BE2C (cell line): ENCODE results near the gene THAP10.

Source experiments
- DNase-seq: peaks from one replicate; pipeline ENCODE4 v3.0.0-alpha.2; 2020
- H3K27me3 ChIP-seq: fragments of 250-450 bp; sonication (Bioruptor Pico); 2 replicates; pipeline ENCODE4 v1.5.1; 2020; ENCODE audit warnings: mild to moderate bottlenecking
- H3K36me3 ChIP-seq: fragments of 250-450 bp; sonication (Bioruptor Pico); 2 replicates; pipeline ENCODE4 v1.5.1; 2020; ENCODE audit warnings: mild to moderate bottlenecking
- H3K4me1 ChIP-seq: fragments of 250-450 bp; sonication (Bioruptor Pico); 2 replicates; pipeline ENCODE4 v1.5.1; 2020
- H3K4me3 ChIP-seq: 2 replicates; pipeline ENCODE4 v1.5.1; 2011; ENCODE audit warnings: low read depth, low read length
- H3K9me3 ChIP-seq: fragments of 250-450 bp; sonication (Bioruptor Pico); 2 replicates; pipeline ENCODE4 v1.5.1; 2020
- TF ChIP-seq, protein P1 (sequence below): IDR thresholded peaks from 2 replicates; pipeline ENCODE4 v1.5.1; 2012; ENCODE audit warnings: mild to moderate bottlenecking, low read depth, low read length

THAP10 gene

DNA sequence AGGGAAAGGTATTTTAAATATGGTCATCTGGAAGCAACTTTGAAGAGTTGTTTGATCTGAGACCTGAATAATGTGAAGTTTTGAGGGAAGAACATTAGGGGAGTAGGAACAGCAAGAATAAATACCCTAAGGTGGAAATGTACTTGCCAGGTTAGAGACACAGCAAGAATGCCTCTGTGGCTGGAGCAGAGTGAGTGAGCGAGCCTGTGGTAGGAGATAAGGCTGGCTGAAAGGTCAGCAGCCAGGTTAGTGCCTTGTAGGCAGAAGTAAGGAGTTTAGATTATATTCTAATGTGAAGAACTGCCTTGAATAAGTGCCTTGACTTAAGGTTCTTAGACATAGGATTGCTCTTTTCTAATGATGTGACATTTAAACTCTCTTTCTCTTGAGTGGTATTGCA lies 18.7 kb upstream of the THAP10 start:
- Histone ChIP-seq H3K4me1 (no peaks in the 10 kb centered on the region), H3K27me3 (no peaks in the 10 kb centered on the region), H3K4me3 (no peak overlapping the region), H3K36me3 (peaks cover 17% of the 10 kb centered on the region), H3K9me3 (no peaks in the 10 kb centered on the region)
- no peak for DNase-seq
- TF ChIP-seq, protein P1, sequence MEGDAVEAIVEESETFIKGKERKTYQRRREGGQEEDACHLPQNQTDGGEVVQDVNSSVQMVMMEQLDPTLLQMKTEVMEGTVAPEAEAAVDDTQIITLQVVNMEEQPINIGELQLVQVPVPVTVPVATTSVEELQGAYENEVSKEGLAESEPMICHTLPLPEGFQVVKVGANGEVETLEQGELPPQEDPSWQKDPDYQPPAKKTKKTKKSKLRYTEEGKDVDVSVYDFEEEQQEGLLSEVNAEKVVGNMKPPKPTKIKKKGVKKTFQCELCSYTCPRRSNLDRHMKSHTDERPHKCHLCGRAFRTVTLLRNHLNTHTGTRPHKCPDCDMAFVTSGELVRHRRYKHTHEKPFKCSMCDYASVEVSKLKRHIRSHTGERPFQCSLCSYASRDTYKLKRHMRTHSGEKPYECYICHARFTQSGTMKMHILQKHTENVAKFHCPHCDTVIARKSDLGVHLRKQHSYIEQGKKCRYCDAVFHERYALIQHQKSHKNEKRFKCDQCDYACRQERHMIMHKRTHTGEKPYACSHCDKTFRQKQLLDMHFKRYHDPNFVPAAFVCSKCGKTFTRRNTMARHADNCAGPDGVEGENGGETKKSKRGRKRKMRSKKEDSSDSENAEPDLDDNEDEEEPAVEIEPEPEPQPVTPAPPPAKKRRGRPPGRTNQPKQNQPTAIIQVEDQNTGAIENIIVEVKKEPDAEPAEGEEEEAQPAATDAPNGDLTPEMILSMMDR, result no peak

DNA sequence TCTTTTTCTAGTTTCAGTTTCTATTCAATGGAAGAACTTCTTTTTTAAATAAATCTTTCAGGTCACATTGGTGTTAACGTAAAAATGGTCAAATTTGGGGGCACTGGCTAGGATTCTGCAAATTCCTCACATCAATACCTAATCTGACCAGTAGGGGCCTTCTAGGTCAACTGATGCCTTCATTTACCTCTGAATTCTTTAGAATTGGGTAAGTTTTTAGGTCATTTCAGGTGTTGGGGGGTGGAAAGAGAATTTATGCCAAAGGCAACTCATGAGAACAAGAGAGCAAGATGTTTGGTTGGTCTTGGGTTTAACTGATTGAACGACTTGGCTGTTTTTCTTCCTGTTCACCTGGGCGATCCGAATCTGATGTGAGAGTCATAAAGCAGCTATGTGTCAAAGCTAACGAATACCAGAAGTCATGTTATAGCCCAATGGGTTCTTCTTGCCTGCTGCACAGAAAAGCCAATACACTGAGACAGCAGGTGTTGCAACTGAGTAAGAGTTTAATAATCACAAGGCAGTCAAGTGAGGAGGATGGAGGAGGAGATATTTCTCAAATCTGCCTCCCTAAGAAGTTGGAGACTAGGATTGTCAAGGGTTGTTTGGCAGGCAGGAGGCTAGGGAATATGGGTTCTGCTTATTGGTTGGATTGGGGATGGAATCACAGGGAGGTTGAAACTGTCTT lies 15.7 kb upstream of the THAP10 start:
- no peaks in the 10 kb centered on the region for H3K9me3 ChIP-seq
- no peaks in the 10 kb centered on the region for H3K4me1 ChIP-seq
- no peaks in the 10 kb centered on the region for H3K27me3 ChIP-seq
- peaks cover 21% of the 10 kb centered on the region for H3K36me3 ChIP-seq
- TF ChIP-seq, protein P1, result peak; percentile 50
- no peak overlapping the region for H3K4me3 ChIP-seq
- DNase-seq, result no peak

DNA sequence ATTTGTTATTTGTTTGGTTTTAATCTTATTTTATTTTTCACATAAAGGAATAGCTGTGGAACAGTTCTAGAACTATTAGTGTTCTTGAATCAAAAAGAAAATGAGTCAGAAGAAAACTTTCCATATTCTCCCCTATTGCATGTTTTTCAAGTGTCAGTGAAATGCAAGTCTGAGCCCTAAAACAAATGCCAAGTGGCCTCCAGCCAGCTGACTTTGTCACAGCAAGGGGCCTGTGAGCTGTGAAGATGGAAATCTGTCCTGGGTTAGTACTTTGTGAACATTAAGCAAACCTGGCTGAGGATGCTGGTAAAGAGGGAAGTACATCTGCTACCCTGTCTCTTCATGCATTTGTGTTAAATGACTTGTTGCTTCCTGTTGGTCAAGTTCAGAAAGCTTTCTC lies 14.6 kb upstream of the THAP10 start:
- TF ChIP-seq, protein P1, result no peak
- Histone ChIP-seq H3K9me3 (no peaks in the 10 kb centered on the region), H3K4me1 (no peaks in the 10 kb centered on the region), H3K4me3 (no peak overlapping the region), H3K36me3 (peaks cover 21% of the 10 kb centered on the region), H3K27me3 (no peaks in the 10 kb centered on the region)
- no peak for DNase-seq

GRCh38 chr15:70902107-70902506 lies 9.9 kb upstream of the THAP10 start:
- Histone ChIP-seq H3K36me3 (peaks cover 9% of the 10 kb centered on the region; the same call in 1 of the 2 replicates), H3K9me3 (no peaks in the 10 kb centered on the region), H3K27me3 (no peaks in the 10 kb centered on the region), H3K4me1 (no peaks in the 10 kb centered on the region), H3K4me3 (no peak overlapping the region)
- DNase-seq, result no peak
- TF ChIP-seq, protein P1, result no peak

DNA sequence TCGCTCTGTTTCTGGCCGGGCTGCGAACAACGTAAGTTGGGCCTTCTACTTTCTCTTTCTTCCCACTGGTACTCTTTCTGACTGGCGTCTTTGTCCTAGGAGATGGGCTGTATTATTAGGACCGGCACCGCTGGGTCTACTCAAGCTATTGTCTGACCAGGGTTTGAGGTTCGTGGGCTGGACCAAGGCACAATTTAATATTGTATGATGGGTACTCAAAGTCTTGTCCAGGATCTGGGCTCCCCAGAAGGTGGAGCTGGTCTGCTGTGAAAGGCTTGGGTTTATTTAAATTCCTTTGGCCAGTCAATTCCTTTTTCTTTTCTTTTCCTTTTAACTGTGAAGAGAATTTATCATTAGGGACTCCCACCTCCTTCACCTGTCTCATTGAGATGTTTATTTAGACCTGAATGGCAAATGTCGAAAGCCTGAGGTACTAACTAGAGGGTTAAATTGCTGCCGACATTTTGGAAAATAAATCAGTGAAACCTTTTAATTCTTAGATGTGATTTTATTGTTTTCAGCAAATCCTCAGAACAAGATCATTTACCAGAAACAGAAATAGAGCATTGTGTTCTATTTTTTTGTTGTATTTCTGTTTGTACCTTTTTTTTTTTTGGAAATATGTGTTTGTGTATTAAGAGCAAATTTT lies 803 bp upstream of the THAP10 start:
- peak; percentile 38 for DNase-seq
- no peaks in the 10 kb centered on the region for H3K27me3 ChIP-seq
- H3K36me3 ChIP-seq, result no peaks in the 10 kb centered on the region; the same call in 1 of the 2 replicates
- TF ChIP-seq, protein P1, result peak; percentile 57
- H3K4me1 ChIP-seq, result 0 out of 2 replicates have a peak, but pooled peaks cover 9% of the 10 kb centered on the region
- H3K4me3 ChIP-seq, result peak overlapping the region; percentile 92
- no peaks in the 10 kb centered on the region for H3K9me3 ChIP-seq

GRCh38 chr15:70882361-70882760 lies 9.9 kb downstream of the THAP10 start:
- Histone ChIP-seq H3K4me3 (no peak overlapping the region), H3K27me3 (no peaks in the 10 kb centered on the region), H3K4me1 (no peaks in the 10 kb centered on the region), H3K36me3 (no peaks in the 10 kb centered on the region), H3K9me3 (no peaks in the 10 kb centered on the region)
- TF ChIP-seq, protein P1, result no peak
- DNase-seq, result no peak
